KMS-11 (cell line): ENCODE data around the gene MAPK8IP1.

Source experiments
- H2AFZ ChIP-seq: fragments of 200-600 bp; sonication (generic); 2 replicates; pipeline ENCODE4 v1.6.1; 2016; ENCODE audit warnings: antibody characterized with exemption, mixed run types, low read depth
- H3K27ac ChIP-seq: fragments of 200-600 bp; sonication (generic); 2 replicates; pipeline ENCODE4 v1.6.1; 2016; ENCODE audit warnings: mild to moderate bottlenecking, mixed run types
- H3K27me3 ChIP-seq: fragments of 200-600 bp; sonication (generic); 2 replicates; pipeline ENCODE4 v1.6.1; 2017; ENCODE audit warnings: mild to moderate bottlenecking, low read depth, mixed run types, moderate library complexity; ENCODE audit not compliant: insufficient read depth
- H3K36me3 ChIP-seq: fragments of 200-600 bp; sonication (generic); 2 replicates; pipeline ENCODE4 v1.6.1; 2017; ENCODE audit warnings: mild to moderate bottlenecking, mixed run types; ENCODE audit not compliant: insufficient read depth
- H3K4me1 ChIP-seq: fragments of 200-600 bp; sonication (generic); 2 replicates; pipeline ENCODE4 v1.6.1; 2016; ENCODE audit warnings: mild to moderate bottlenecking, low read depth, mixed run types; ENCODE audit not compliant: poor library complexity, severe bottlenecking
- H3K4me2 ChIP-seq: fragments of 200-600 bp; sonication (generic); 2 replicates; pipeline ENCODE4 v1.7.0; 2016; ENCODE audit warnings: mild to moderate bottlenecking, mixed run types
- H3K4me3 ChIP-seq: fragments of 200-600 bp; sonication (generic); IDR thresholded peaks from 2 replicates; pipeline ENCODE4 v1.6.1; 2017; ENCODE audit warnings: low read depth, low read length, mixed read lengths; ENCODE audit not compliant: insufficient read depth
- H3K79me2 ChIP-seq: fragments of 200-600 bp; sonication (generic); 2 replicates; pipeline ENCODE4 v1.6.1; 2016; ENCODE audit warnings: low read depth, mixed run types; ENCODE audit not compliant: insufficient read depth
- H3K9ac ChIP-seq: fragments of 200-600 bp; sonication (generic); 2 replicates; pipeline ENCODE4 v1.6.1; 2016; ENCODE audit warnings: mild to moderate bottlenecking, mixed run types
- H4K20me1 ChIP-seq: fragments of 200-600 bp; sonication (generic); 2 replicates; pipeline ENCODE4 v1.6.1; 2016; ENCODE audit warnings: mild to moderate bottlenecking, mixed run types; ENCODE audit not compliant: insufficient read depth
- TF ChIP-seq, protein P1 (sequence below): fragments of 200-600 bp; sonication (generic); conservative IDR thresholded peaks from 2 replicates; pipeline ENCODE4 v1.6.1; 2017; ENCODE audit warnings: low read depth, mild to moderate bottlenecking, antibody characterized with exemption, low read length, moderate library complexity, mixed read lengths

Gene MAPK8IP1

DNA sequence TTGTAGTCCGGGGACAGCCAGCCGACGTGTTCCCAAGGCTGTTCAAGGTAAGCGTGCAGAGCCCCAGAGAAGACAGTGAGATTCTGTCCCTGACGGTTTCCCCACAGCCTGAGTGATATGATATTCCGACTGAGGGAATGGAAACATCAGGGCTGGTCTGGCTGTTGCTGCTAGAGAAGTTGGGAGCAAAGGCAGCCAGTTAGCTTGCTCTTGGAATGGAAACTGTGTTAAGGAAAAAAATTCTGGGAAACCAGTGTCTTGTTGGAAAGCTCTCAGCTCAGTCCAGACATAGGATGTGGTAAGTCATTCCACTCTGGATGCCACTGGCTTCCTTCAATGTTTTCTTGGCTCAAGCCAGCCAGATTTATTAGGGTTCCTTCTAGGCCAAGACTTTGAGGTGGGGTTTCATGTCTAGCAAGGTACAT lies 29.4 kb upstream of the MAPK8IP1 start:
- H3K36me3 ChIP-seq: no peaks in the 10 kb centered on the region
- no peak overlapping the region for H2AFZ ChIP-seq
- H3K27me3 ChIP-seq: no peaks in the 10 kb centered on the region
- no peak overlapping the region for H3K27ac ChIP-seq
- H3K4me1 ChIP-seq: peaks cover 53% of the 10 kb centered on the region
- peaks cover 26% of the 10 kb centered on the region; the same call in 1 of the 2 replicates for H3K79me2 ChIP-seq
- H3K9ac ChIP-seq: no peak overlapping the region
- H3K4me3 ChIP-seq: no peak overlapping the region
- no peaks in the 10 kb centered on the region for H4K20me1 ChIP-seq
- TF ChIP-seq, protein P1, sequence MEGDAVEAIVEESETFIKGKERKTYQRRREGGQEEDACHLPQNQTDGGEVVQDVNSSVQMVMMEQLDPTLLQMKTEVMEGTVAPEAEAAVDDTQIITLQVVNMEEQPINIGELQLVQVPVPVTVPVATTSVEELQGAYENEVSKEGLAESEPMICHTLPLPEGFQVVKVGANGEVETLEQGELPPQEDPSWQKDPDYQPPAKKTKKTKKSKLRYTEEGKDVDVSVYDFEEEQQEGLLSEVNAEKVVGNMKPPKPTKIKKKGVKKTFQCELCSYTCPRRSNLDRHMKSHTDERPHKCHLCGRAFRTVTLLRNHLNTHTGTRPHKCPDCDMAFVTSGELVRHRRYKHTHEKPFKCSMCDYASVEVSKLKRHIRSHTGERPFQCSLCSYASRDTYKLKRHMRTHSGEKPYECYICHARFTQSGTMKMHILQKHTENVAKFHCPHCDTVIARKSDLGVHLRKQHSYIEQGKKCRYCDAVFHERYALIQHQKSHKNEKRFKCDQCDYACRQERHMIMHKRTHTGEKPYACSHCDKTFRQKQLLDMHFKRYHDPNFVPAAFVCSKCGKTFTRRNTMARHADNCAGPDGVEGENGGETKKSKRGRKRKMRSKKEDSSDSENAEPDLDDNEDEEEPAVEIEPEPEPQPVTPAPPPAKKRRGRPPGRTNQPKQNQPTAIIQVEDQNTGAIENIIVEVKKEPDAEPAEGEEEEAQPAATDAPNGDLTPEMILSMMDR: no peak
- H3K4me2 ChIP-seq: no peak overlapping the region

DNA sequence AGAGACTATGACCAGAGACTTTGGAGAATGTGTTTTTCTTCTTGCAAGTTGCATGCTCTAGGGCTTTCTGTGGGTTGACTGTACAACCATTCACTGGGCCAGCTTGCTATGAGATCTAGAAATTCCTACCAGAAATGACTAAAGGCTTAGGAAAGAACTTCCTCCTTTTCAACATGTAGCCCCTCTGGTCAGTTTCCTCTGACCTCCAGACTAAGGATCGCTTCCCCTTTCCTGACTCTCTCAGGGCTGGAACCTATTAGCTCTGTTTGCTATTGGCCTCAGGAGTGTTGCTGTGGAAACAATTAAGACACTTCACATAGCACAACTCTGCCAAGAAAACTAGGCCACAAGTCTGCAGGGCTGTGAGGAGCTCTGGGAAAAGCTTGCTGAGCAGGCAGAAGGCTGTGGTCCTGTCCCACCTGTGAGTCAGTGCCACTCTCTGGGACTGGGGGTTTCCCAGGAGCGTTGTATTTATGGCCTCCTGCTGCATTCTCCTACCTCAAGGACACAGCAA lies 27.4 kb upstream of the MAPK8IP1 start:
- Histone ChIP-seq H3K36me3 (no peaks in the 10 kb centered on the region), H3K79me2 (peaks cover 18% of the 10 kb centered on the region; the same call in 1 of the 2 replicates), H3K27ac (peak overlapping the region; percentile 70), H2AFZ (no peak overlapping the region), H3K4me2 (peak overlapping the region; percentile 63), H3K4me3 (no peak overlapping the region), H3K4me1 (peaks cover 34% of the 10 kb centered on the region), H4K20me1 (no peaks in the 10 kb centered on the region), H3K9ac (no peak overlapping the region; the same call in 1 of the 2 replicates), H3K27me3 (no peaks in the 10 kb centered on the region)
- TF ChIP-seq, protein P1: no peak

DNA sequence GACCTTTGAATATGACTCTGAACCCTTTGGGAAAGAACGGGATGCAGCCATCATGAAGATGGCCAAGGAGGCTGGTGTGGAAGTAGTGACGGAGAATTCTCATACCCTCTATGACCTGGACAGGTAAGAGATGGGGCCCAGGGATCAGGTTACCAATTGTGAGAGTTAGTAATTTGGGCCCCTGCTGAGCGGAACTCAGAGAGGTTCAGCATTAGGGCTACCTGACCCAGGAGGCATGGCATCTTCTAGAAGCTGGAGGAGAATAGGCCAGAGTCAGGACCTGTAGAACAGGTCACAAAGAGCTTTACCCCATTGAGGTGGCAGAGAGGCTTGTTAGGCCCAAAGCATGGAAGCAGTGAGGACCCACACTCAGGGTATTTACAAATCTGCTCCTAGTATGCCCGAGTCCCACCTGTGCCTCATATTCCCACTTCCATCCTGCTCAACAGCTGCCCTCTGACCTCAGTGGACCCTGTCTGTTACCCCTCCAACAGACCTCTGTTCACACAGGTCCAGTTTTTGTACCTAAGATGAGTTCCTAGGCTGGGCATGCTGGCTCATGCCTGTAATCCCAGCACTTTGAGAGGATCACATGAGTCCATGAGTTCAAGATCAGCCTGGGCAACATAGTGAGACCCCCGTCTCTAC lies 26.6 kb upstream of the MAPK8IP1 start:
- H2AFZ ChIP-seq: no peak overlapping the region
- peaks cover 26% of the 10 kb centered on the region for H3K4me1 ChIP-seq
- peak overlapping the region; percentile 63 for H3K4me2 ChIP-seq
- H4K20me1 ChIP-seq: no peaks in the 10 kb centered on the region
- TF ChIP-seq, protein P1: no peak
- H3K36me3 ChIP-seq: no peaks in the 10 kb centered on the region
- no peaks in the 10 kb centered on the region for H3K27me3 ChIP-seq
- H3K79me2 ChIP-seq: peaks cover 11% of the 10 kb centered on the region; the same call in 1 of the 2 replicates
- H3K4me3 ChIP-seq: no peak overlapping the region
- peak overlapping the region; percentile 70 for H3K27ac ChIP-seq
- no peak overlapping the region; the same call in 1 of the 2 replicates for H3K9ac ChIP-seq

DNA sequence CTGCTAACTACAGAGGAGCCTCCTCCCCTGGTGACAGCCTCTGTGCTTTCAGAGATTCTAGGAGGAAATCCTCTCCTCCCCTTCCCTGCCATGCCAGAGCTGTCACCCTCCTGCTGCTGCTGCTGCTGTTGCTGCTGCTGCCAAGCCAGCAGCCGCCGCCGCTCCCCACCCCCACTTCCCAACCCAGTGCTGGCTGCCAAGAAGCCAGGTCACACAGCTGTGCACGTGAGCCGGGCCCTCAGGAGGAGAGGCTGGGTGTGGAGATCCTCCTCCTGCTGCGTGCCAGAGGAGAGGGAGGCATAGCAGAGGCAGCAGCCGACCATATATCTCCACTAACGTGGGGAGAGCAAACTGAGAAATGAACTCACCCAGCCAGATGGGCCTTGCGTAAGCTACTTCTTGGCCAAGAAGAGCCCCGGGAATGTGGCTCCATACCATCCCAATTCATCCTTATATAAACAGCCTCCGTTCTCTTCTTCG lies 25.8 kb upstream of the MAPK8IP1 start:
- Histone ChIP-seq H3K4me3 (no peak overlapping the region), H2AFZ (no peak overlapping the region), H3K4me1 (peaks cover 25% of the 10 kb centered on the region), H3K27me3 (no peaks in the 10 kb centered on the region), H3K27ac (no peak overlapping the region), H4K20me1 (no peaks in the 10 kb centered on the region), H3K9ac (no peak overlapping the region), H3K79me2 (peaks cover 3% of the 10 kb centered on the region; the same call in 1 of the 2 replicates), H3K4me2 (no peak overlapping the region), H3K36me3 (no peaks in the 10 kb centered on the region)
- TF ChIP-seq, protein P1: no peak
